ENCODE data around the gene CCDC33. TPM values are rescaled to one million over a fixed set of nuclear protein-coding genes. Genes with fewer than 3 reads are reported as not detected.
"Not testable (repeated sequence)": the region's sequence is repeated elsewhere in the genome, so short reads cannot be mapped to it uniquely, and the experiment has no call there.

The CCDC33 gene
- total and polyA plus RNA-seq, 2 donors (not counting 3 experiments of a cell fraction or from before 2014, with no cell fraction given) = not detected

- H3K27ac ChIP-seq (ENCODE audit: insufficient read depth, low read depth, low read length); H4K20me1 ChIP-seq (replicated peaks; ENCODE audit: control insufficient read depth, extremely low read depth, insufficient read depth, low read length); H3K79me2 ChIP-seq (ENCODE audit: control insufficient read depth, insufficient read depth, low read length); H3K4me2 ChIP-seq (ENCODE audit: insufficient read depth, low read length); DNase-seq (ENCODE audit: low read depth, low spot score); H3K4me3 ChIP-seq (replicated peaks in 1 of 3; ENCODE audit: insufficient read depth in 1 of 3, low read depth in 1 of 3, low read length in 3 of 3); H3K9ac ChIP-seq (replicated peaks; ENCODE audit: extremely low read depth, insufficient read depth, low read length); intact Hi-C loops (cut with micrococcal nuclease); POLR2A ChIA-PET; H3K36me3 ChIP-seq (ENCODE audit: control insufficient read depth in 2 of 2, extremely low read depth in 1 of 2, insufficient read depth in 2 of 2, low read length in 2 of 2); H3K9me1 ChIP-seq (replicated peaks; ENCODE audit: control insufficient read depth, extremely low read depth, insufficient read depth, low read length); CTCF ChIA-PET; dilution Hi-C loops (cut with MboI; ENCODE audit: extremely low pct_ligation_motif_present, low sequenced_read_pairs); H3K4me1 ChIP-seq (ENCODE audit: control insufficient read depth, extremely low read depth, insufficient read depth, low read length); BruUV-seq (replicated peaks); FAIRE-seq; H3K9me3 ChIP-seq (replicated peaks; ENCODE audit: control insufficient read depth, insufficient read depth, low read length); H2AFZ ChIP-seq (ENCODE audit: low read depth, low read length): not testable (repeated sequence)
- H3K27me3 ChIP-seq (ENCODE audit: control insufficient read depth in 2 of 2, insufficient read depth in 2 of 2, low read length in 2 of 2) = peaks cover 10 to 15% of the 10 kb centered on the region in 2 experiments
Measured at GRCh38 chr15:74360855-74361254, 124.7 kb downstream of the CCDC33 start.

- Histone ChIP-seq H2AFZ (ENCODE audit: low read depth, low read length) (no peak overlapping the region), H3K4me1 (ENCODE audit: control insufficient read depth, extremely low read depth, insufficient read depth, low read length) (peaks cover 3% of the 10 kb centered on the region), H3K4me3 (replicated peaks in 1 of 3; ENCODE audit: insufficient read depth in 1 of 3, low read depth in 1 of 3, low read length in 3 of 3) (no peak overlapping the region), H3K4me2 (ENCODE audit: insufficient read depth, low read length) (no peak overlapping the region), H3K36me3 (ENCODE audit: control insufficient read depth in 2 of 2, extremely low read depth in 1 of 2, insufficient read depth in 2 of 2, low read length in 2 of 2) (no peaks in the 10 kb centered on the region), H3K9me1 (replicated peaks; ENCODE audit: control insufficient read depth, extremely low read depth, insufficient read depth, low read length) (no peaks in the 10 kb centered on the region), H3K9ac (replicated peaks; ENCODE audit: extremely low read depth, insufficient read depth, low read length) (no peak overlapping the region), H4K20me1 (replicated peaks; ENCODE audit: control insufficient read depth, extremely low read depth, insufficient read depth, low read length) (no peaks in the 10 kb centered on the region), H3K79me2 (ENCODE audit: control insufficient read depth, insufficient read depth, low read length) (no peaks in the 10 kb centered on the region), H3K27me3 (ENCODE audit: control insufficient read depth in 2 of 2, insufficient read depth in 2 of 2, low read length in 2 of 2) (peaks cover 14% of the 10 kb centered on the region in 2 experiments), H3K27ac (ENCODE audit: insufficient read depth, low read depth, low read length) (no peak overlapping the region), H3K9me3 (replicated peaks; ENCODE audit: control insufficient read depth, insufficient read depth, low read length) (no peaks in the 10 kb centered on the region)
- ChIA-PET POLR2A (no interaction called here), CTCF (no interaction called here)
- no peak for DNase-seq (ENCODE audit: low read depth, low spot score)
- intact Hi-C loops (cut with micrococcal nuclease) (no loop called here), dilution Hi-C loops (cut with MboI; ENCODE audit: extremely low pct_ligation_motif_present, low sequenced_read_pairs) (no loop called here)
- no peak for FAIRE-seq
- TF ChIP-seq JUN (IDR thresholded peaks at IDR 0.05; ENCODE audit: borderline replicate concordance, insufficient read depth, insufficient read length, low read depth) (no peak), POLR2A (IDR thresholded peaks at IDR 0.05; ENCODE audit: low read depth, low read length) (no peak)
- BruUV-seq (replicated peaks) = no TSS peak
Measured at GRCh38 chr15:74362482-74362881, 126.4 kb downstream of the CCDC33 start.

Data from endothelial cell of umbilical vein (primary cell).